ENCODE results near the gene NPIPA3.
"Not testable (repeated sequence)": the region's sequence is repeated elsewhere in the genome, so short reads cannot be mapped to it uniquely, and the experiment has no call there.

Gene NPIPA3

DNA sequence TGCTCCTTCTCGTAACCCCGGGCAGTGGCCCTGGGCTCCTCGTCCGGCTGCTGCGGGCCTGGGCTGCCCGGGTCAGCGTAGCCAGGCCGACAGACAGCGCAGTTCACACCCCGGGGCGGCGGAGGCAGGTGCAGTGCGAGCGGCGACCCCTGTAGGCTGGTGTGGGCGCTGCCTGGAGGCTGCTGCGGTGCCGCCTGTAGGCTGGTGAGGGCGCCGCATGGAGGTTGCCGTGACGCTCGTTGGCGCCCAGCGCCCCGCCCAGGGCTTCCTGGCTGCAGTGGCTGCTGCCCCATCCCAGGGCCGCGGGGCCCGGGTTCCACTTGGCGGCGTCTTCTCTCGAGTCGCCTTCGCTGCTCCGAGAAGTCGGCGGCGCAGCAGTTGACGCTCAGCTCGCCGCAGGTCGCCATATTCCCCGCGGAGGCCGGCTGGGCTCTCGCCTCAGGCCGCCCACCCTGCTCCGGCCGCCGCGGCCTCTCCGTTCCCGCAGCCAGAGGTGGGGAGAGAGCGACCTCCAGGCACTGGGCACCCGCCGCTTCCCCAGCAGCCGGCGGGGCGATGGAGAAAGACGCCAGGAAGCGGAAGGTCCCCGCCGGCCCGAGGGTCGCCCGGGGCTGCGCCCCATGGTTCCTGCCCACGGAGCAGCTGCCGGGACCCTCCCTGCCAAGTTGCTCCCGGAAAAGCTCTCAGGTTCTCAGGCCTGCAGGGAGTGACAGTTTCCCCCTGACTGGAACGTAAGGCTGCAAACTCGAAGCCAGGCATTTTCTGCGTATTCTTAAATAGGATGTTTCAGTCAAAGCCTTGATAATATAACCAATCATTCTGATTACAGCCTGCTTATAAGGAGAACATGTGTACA lies 39.3 kb downstream of the NPIPA3 start, which contains the start of gene NPIPA2:
Gene NPIPA2, plus strand, starts transcription at position 261 of the 856 bp plus-strand sequence. CDS start 5,533 bp downstream, outside the sequence.
- DNase-seq (ENCODE audit: low read depth), result not testable (repeated sequence)

- DNase-seq (ENCODE audit: low read depth), result not testable (repeated sequence)
Observed at GRCh38 chr16:14773654-14774053, 70.4 kb downstream of the NPIPA3 start.

DNA sequence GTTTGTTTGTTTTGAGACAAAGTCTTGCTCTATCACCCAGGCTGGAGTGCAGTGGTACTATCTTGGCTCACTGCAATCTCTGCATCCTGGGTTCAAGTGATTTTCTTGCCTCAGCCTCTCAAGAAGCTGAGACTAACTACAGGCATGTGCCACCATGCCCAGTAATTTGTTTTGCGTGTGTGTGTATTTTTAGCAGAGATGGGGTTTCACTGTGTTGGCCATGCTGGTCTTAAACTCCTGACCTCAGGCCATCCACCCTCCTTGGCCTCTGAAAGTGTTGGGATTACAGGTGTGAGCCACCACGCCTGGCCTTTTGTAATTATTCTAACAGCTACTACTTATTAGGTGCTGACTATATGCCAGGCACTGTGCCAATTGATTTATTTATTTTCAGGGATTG lies 72.4 kb downstream of the NPIPA3 start:
- DNase-seq (ENCODE audit: low read depth), result not testable (repeated sequence)

All from non-pigmented ciliary epithelial cell (primary cell).